GM18505 (cell line): ENCODE measurements around the gene ZNF670.
"Not testable (repeated sequence)": the region's sequence is repeated elsewhere in the genome, so short reads cannot be mapped to it uniquely, and the experiment has no call there.

Experiments
- ATAC-seq: cut with Tn5 transposase; IDR thresholded peaks from one replicate; pipeline ENCODE4 v1.9.1; 2021; ENCODE audit not compliant: unreplicated experiment
- POLR2A ChIP-seq: IDR thresholded peaks from 4 replicates; pipeline ENCODE4 v1.6.1; 2011; ENCODE audit warnings: borderline replicate concordance; ENCODE audit not compliant: insufficient read depth, insufficient read length; ENCODE audit errors: extremely low read depth

ZNF670 gene

GRCh38 chr1:247078258-247079140, at the start of gene ZNF670:
Gene ZNF670, minus strand, starts transcription at chr1:247078811. Its CDS starts 215 bp downstream, at chr1:247078596.
- peak; percentile 80 for TF ChIP-seq POLR2A

GRCh38 chr1:247127519-247128282, 49.1 kb upstream of the ZNF670 start:
- not testable (repeated sequence) for ATAC-seq

More at GRCh38 chr1:247078258-247079140, at the start of gene ZNF670:
- peak; percentile 100 for ATAC-seq

GRCh38 chr1:247126601-247127000, 48.0 kb upstream of the ZNF670 start:
- ATAC-seq, result peak; percentile 56

GRCh38 chr1:247126166-247126565, 47.6 kb upstream of the ZNF670 start:
- ATAC-seq, result peak; percentile 99

- ATAC-seq, result no peak
- TF ChIP-seq POLR2A, result no peak
Measured at GRCh38 chr1:247121382-247121781, 42.8 kb upstream of the ZNF670 start.

- ATAC-seq, result not testable (repeated sequence)
Measured at GRCh38 chr1:247120408-247120668, 41.7 kb upstream of the ZNF670 start.

- TF ChIP-seq POLR2A, result no peak
- ATAC-seq, result no peak
Measured at GRCh38 chr1:247119600-247120407, 41.2 kb upstream of the ZNF670 start.

- ATAC-seq, result no peak
- TF ChIP-seq POLR2A, result no peak
Measured at GRCh38 chr1:247118946-247119446, 40.4 kb upstream of the ZNF670 start.

- no peak for ATAC-seq
- TF ChIP-seq POLR2A, result no peak
Measured at GRCh38 chr1:247115545-247115944, 36.9 kb upstream of the ZNF670 start.

GRCh38 chr1:247115141-247115510, 36.5 kb upstream of the ZNF670 start:
- no peak for ATAC-seq
- TF ChIP-seq POLR2A, result no peak

GRCh38 chr1:247114351-247115140, 35.9 kb upstream of the ZNF670 start:
- ATAC-seq, result no peak
- TF ChIP-seq POLR2A, result no peak

- TF ChIP-seq POLR2A, result no peak
Measured at GRCh38 chr1:247113733-247114271, 35.2 kb upstream of the ZNF670 start.

GRCh38 chr1:247113094-247113497, 34.5 kb upstream of the ZNF670 start:
- ATAC-seq, result no peak

More at GRCh38 chr1:247113733-247114271, 35.2 kb upstream of the ZNF670 start:
- no peak for ATAC-seq

More at GRCh38 chr1:247113094-247113497, 34.5 kb upstream of the ZNF670 start:
- TF ChIP-seq POLR2A, result no peak
